Stomach (tissue), 4 donors: ENCODE data around the gene INTS1.

Experiments used
- CTCF ChIP-seq, 7 experiments: fragments of 450-650 bp in 4 of 7; fragments of 200-600 bp in 3 of 7; sonication (generic) in 3 of 7; IDR thresholded peaks; one replicate each; pipeline ENCODE4 v1.5.1; 2016 to 2019; ENCODE audit warnings: antibody characterized with exemption in 7 of 7, control low read depth in 2 of 7, mild to moderate bottlenecking in 1 of 7
- EP300 ChIP-seq: sonication (generic); formaldehyde crosslinking; IDR thresholded peaks from one replicate; pipeline ENCODE4 v1.6.1; 2017; ENCODE audit warnings: antibody characterized with exemption
- POLR2A ChIP-seq, 4 donors: fragments of 450-650 bp; IDR thresholded peaks; one replicate each; pipeline ENCODE4 v1.6.1; 2016; ENCODE audit warnings: antibody characterized with exemption in 4 of 4, control low read depth in 2 of 4, mild to moderate bottlenecking in 1 of 4, moderate library complexity in 1 of 4
- POLR2AphosphoS5 ChIP-seq, 3 donors: sonication (generic); formaldehyde crosslinking; IDR thresholded peaks; one replicate each; pipeline ENCODE4 v1.6.1; 2016; ENCODE audit warnings: antibody characterized with exemption in 3 of 3

GRCh38 chr7:1544896-1545416 lies 40.8 kb upstream of the INTS1 start:
- no peak for TF ChIP-seq CTCF (IDR thresholded peaks at IDR 0.05)
- TF ChIP-seq POLR2AphosphoS5 (IDR thresholded peaks at IDR 0.05): no peak
- no peak for TF ChIP-seq EP300
- no peak for TF ChIP-seq POLR2A (IDR thresholded peaks at IDR 0.05)
